Measurements from ENCODE around the gene GRPEL2. TPM values are rescaled to one million over a fixed set of nuclear protein-coding genes. Genes with fewer than 3 reads are reported as not detected.

GRPEL2 gene
- total RNA-seq, 1 experiment from 2014 or later, result 47.3 TPM

GRCh38 chr5:149303210-149303609 is 42.1 kb upstream of the GRPEL2 start:
- no peak for DNase-seq
- no peak overlapping the region for H3K9ac ChIP-seq (ENCODE audit: extremely low read depth, insufficient read length, low read length)
- H4K8ac ChIP-seq (replicated peaks; ENCODE audit: insufficient read length, low read depth, low read length), result no peak overlapping the region
- no peak overlapping the region for H3K4ac ChIP-seq (ENCODE audit: low read depth, low read length)
- no peak overlapping the region for H4K91ac ChIP-seq (ENCODE audit: insufficient read length, low read depth, low read length)
- H3K4me2 ChIP-seq (ENCODE audit: insufficient read depth, insufficient read length, low read length), result no peak overlapping the region
- no peak overlapping the region for H2BK15ac ChIP-seq (ENCODE audit: low read depth, low read length)
- H4K20me1 ChIP-seq (ENCODE audit: control insufficient read depth, insufficient read depth, insufficient read length), result no peaks in the 10 kb centered on the region
- Mint-ChIP-seq H3K4me1 (no peaks in the 10 kb centered on the region), H3K36me3 (ENCODE audit: insufficient read depth in 1 of 3, low read depth in 3 of 3) (no peaks in the 10 kb centered on the region), H3K27me3 (ENCODE audit: low read depth) (no peaks in the 10 kb centered on the region; the same call in 1 of the 2 replicates), H3K9me3 (no peaks in the 10 kb centered on the region), H3K27ac (no peak overlapping the region), H3K4me3 (no peak overlapping the region)
- TF ChIP-seq CTCF (conservative IDR thresholded peaks at IDR 0.05), result no peak
- no peak overlapping the region for H3K18ac ChIP-seq (ENCODE audit: insufficient read length, low read depth, low read length)
- no peaks in the 10 kb centered on the region for H3K23me2 ChIP-seq (ENCODE audit: insufficient read length, low read depth, low read length, poor library complexity, severe bottlenecking)
- H3K23ac ChIP-seq (ENCODE audit: insufficient read length, low read depth, low read length), result no peak overlapping the region
- no peak overlapping the region for H2BK5ac ChIP-seq (ENCODE audit: insufficient read length, low read length)
- H2BK120ac ChIP-seq (ENCODE audit: low read depth, low read length, poor library complexity, severe bottlenecking), result no peak overlapping the region
- H3K27me3 ChIP-seq (ENCODE audit: insufficient read depth, low read length), result no peaks in the 10 kb centered on the region
- WGBS (ENCODE audit: extremely low coverage, insufficient read length, low lambda C conversion rate), result no CpG with 5 or more reads among the region's 4 CpGs
- H2AFZ ChIP-seq (ENCODE audit: low read length), result no peak overlapping the region
- no peak overlapping the region for H3K56ac ChIP-seq (ENCODE audit: insufficient read length, low read depth, low read length)
- no peaks in the 10 kb centered on the region for H3K9me3 ChIP-seq (ENCODE audit: control insufficient read depth, low read depth, low read length)
- H3T11ph ChIP-seq (ENCODE audit: low read length), result no peak overlapping the region
- H4K5ac ChIP-seq (ENCODE audit: insufficient read length, low read depth, low read length), result no peak overlapping the region
- no peak overlapping the region for H3K27ac ChIP-seq (ENCODE audit: insufficient read length, low read depth, low read length)
- no peaks in the 10 kb centered on the region for H3K79me2 ChIP-seq (ENCODE audit: insufficient read depth, low read length)
- no peak overlapping the region for H2BK20ac ChIP-seq (ENCODE audit: low read depth, low read length, poor library complexity, severe bottlenecking)
- no peaks in the 10 kb centered on the region for H3K4me1 ChIP-seq (ENCODE audit: insufficient read depth, low read length)
- no peak overlapping the region for H3K14ac ChIP-seq (ENCODE audit: insufficient read depth, low read length)
- H3K79me1 ChIP-seq (ENCODE audit: insufficient read depth, low read depth, low read length, poor library complexity, severe bottlenecking), result no peaks in the 10 kb centered on the region
- H2AK5ac ChIP-seq (ENCODE audit: insufficient read length, low read length), result no peak overlapping the region
- no peak overlapping the region for H2BK12ac ChIP-seq (ENCODE audit: insufficient read length, low read depth, low read length)

All from H9 (cell line).